Measurements from ENCODE around the gene PGA3.
"Not testable (repeated sequence)": the region's sequence is repeated elsewhere in the genome, so short reads cannot be mapped to it uniquely, and the experiment has no call there.

Gene PGA3

DNA sequence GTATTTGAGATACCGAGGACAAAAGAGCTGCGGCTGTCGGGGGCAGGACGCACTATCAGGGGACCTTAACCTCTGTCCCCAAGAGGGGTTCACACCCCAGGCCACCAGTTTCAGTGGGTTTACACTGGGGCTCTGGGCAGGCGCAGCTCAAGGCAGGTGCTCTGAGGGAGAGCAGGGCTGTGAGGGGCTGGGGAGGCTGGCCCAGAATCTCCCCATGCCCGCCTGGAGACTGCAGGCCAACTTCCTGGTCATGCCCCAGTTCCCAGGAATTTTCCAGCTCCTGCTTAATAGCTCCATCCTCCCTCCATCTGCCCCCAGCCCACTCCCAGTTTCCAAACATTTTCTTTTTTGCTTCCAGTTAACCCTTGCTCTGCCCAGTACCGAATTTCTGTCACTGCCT, 7.6 kb upstream of the PGA3 start:
- ChIA-PET CTCF (interaction anchor here (1.2 kb wide), 1 partner anchor 296 kb away, joined by 3 read pairs; no protein-coding TSS in a partner anchor), POLR2A (no interaction called here)

DNA sequence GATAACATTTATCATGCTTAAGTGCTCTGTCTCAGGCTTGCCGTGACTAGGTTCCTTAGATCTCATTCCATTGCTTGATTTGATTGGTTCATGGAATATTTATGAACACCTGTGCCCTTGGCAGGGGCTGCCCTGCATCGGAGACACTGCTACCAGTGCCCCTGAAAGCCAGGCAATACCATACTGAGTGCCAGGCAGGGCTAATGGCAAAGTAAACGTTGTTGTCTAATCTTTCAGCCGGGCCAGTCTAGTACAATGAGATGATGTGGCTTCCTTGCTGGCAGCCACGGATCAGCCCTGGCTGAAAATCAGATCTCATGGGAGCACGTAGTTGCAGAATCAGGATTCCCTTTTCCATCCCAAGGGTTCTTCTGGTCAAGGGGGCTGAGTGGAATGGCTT, 5.0 kb upstream of the PGA3 start:
- no peak for TF ChIP-seq ARNT (IDR thresholded peaks at IDR 0.05)
- TF ChIP-seq FOXA1 (IDR thresholded peaks at IDR 0.05), result no peak
- TF ChIP-seq SUZ12 (IDR thresholded peaks at IDR 0.05), result no peak
- TF ChIP-seq BHLHE40 (IDR thresholded peaks at IDR 0.05; ENCODE audit: borderline replicate concordance), result no peak
- TF ChIP-seq ELF4 (IDR thresholded peaks at IDR 0.05), result no peak
- TF ChIP-seq TARDBP (IDR thresholded peaks at IDR 0.05), result no peak
- no peak for TF ChIP-seq FOXK2 (IDR thresholded peaks at IDR 0.05)
- TF ChIP-seq PKNOX1 (IDR thresholded peaks at IDR 0.05), result no peak
- no peak for TF ChIP-seq ZNF384 (IDR thresholded peaks at IDR 0.05)
- TF ChIP-seq CTBP1 (IDR thresholded peaks at IDR 0.05; ENCODE audit: borderline replicate concordance), result no peak
- TF ChIP-seq NFRKB (IDR thresholded peaks at IDR 0.05), result no peak
- no peak for TF ChIP-seq LEF1 (IDR thresholded peaks at IDR 0.05; ENCODE audit: borderline replicate concordance)
- TF ChIP-seq L3MBTL2 (conservative IDR thresholded peaks at IDR 0.05), result no peak
- TF ChIP-seq SP1 (IDR thresholded peaks at IDR 0.05), result no peak
- no peak for TF ChIP-seq FOXM1 (IDR thresholded peaks at IDR 0.05; ENCODE audit: borderline replicate concordance)
- POLR2A ChIA-PET, result no interaction called here
- CTCF ChIA-PET, result no interaction called here
- DNase-seq (ENCODE audit: extremely low spot score), result no peak

More for the DNA sequence above, 7.6 kb upstream of the PGA3 start:
- DNase-seq (ENCODE audit: extremely low spot score), result no peak
- TF ChIP-seq ZNF384 (IDR thresholded peaks at IDR 0.05) (no peak), FOXM1 (IDR thresholded peaks at IDR 0.05; ENCODE audit: borderline replicate concordance) (no peak), FOXA1 (IDR thresholded peaks at IDR 0.05) (no peak), PKNOX1 (IDR thresholded peaks at IDR 0.05) (no peak), NFRKB (IDR thresholded peaks at IDR 0.05) (no peak), TARDBP (IDR thresholded peaks at IDR 0.05) (no peak), SP1 (IDR thresholded peaks at IDR 0.05) (no peak), BHLHE40 (IDR thresholded peaks at IDR 0.05; ENCODE audit: borderline replicate concordance) (no peak), L3MBTL2 (conservative IDR thresholded peaks at IDR 0.05) (no peak), ELF4 (IDR thresholded peaks at IDR 0.05) (no peak), CTBP1 (IDR thresholded peaks at IDR 0.05; ENCODE audit: borderline replicate concordance) (no peak), LEF1 (IDR thresholded peaks at IDR 0.05; ENCODE audit: borderline replicate concordance) (no peak), FOXK2 (IDR thresholded peaks at IDR 0.05) (no peak), SUZ12 (IDR thresholded peaks at IDR 0.05) (no peak), ARNT (IDR thresholded peaks at IDR 0.05) (no peak)

GRCh38 chr11:61198948-61199523, 4.3 kb upstream of the PGA3 start:
- TF ChIP-seq CTBP1 (IDR thresholded peaks at IDR 0.05; ENCODE audit: borderline replicate concordance) (no peak), ZNF384 (IDR thresholded peaks at IDR 0.05) (no peak), PKNOX1 (IDR thresholded peaks at IDR 0.05) (no peak), FOXA1 (IDR thresholded peaks at IDR 0.05) (no peak), L3MBTL2 (conservative IDR thresholded peaks at IDR 0.05) (no peak), ARNT (IDR thresholded peaks at IDR 0.05) (no peak), FOXM1 (IDR thresholded peaks at IDR 0.05; ENCODE audit: borderline replicate concordance) (no peak), BHLHE40 (IDR thresholded peaks at IDR 0.05; ENCODE audit: borderline replicate concordance) (no peak), ELF4 (IDR thresholded peaks at IDR 0.05) (no peak), SP1 (IDR thresholded peaks at IDR 0.05) (no peak), SUZ12 (IDR thresholded peaks at IDR 0.05) (no peak), TARDBP (IDR thresholded peaks at IDR 0.05) (no peak), LEF1 (IDR thresholded peaks at IDR 0.05; ENCODE audit: borderline replicate concordance) (no peak), HDGF (IDR thresholded peaks at IDR 0.05; ENCODE audit: borderline replicate concordance) (no peak), NFRKB (IDR thresholded peaks at IDR 0.05) (no peak), FOXK2 (IDR thresholded peaks at IDR 0.05) (no peak)
- CTCF ChIA-PET, result no interaction called here
- no peak for DNase-seq (ENCODE audit: extremely low spot score)
- POLR2A ChIA-PET, result no interaction called here

- CTCF ChIA-PET, result no interaction called here
- DNase-seq (ENCODE audit: extremely low spot score), result no peak
- POLR2A ChIA-PET, result no interaction called here
- TF ChIP-seq L3MBTL2 (conservative IDR thresholded peaks at IDR 0.05) (no peak), ELF4 (IDR thresholded peaks at IDR 0.05) (no peak), FOXM1 (IDR thresholded peaks at IDR 0.05; ENCODE audit: borderline replicate concordance) (no peak), SUZ12 (IDR thresholded peaks at IDR 0.05) (no peak), ARNT (IDR thresholded peaks at IDR 0.05) (no peak), CTBP1 (IDR thresholded peaks at IDR 0.05; ENCODE audit: borderline replicate concordance) (no peak), PKNOX1 (IDR thresholded peaks at IDR 0.05) (no peak), ZNF384 (IDR thresholded peaks at IDR 0.05) (no peak)
Observed at GRCh38 chr11:61201476-61201875, 1.8 kb upstream of the PGA3 start.

DNA sequence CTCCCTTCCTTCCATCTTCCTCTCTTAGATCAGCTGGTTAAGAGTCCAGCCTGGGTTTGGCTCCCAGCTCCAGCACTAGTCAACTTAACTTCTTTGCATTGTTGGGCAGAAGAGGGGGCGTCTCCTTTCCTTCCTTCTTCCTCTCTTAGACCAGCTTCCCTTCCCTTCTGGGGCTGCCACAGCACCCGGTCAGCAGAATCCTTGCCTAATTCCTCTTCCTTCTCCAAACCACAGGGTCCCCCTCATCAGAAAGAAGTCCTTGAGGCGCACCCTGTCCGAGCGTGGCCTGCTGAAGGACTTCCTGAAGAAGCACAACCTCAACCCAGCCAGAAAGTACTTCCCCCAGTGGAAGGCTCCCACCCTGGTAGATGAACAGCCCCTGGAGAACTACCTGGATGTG, 558 bp downstream of the PGA3 start:
- CTCF ChIA-PET, result interaction anchor here (0.7 kb wide), 1 partner anchor 132 kb away, joined by 3 read pairs; no protein-coding TSS in a partner anchor
- POLR2A ChIA-PET; DNase-seq (ENCODE audit: extremely low spot score): not testable (repeated sequence)

DNA sequence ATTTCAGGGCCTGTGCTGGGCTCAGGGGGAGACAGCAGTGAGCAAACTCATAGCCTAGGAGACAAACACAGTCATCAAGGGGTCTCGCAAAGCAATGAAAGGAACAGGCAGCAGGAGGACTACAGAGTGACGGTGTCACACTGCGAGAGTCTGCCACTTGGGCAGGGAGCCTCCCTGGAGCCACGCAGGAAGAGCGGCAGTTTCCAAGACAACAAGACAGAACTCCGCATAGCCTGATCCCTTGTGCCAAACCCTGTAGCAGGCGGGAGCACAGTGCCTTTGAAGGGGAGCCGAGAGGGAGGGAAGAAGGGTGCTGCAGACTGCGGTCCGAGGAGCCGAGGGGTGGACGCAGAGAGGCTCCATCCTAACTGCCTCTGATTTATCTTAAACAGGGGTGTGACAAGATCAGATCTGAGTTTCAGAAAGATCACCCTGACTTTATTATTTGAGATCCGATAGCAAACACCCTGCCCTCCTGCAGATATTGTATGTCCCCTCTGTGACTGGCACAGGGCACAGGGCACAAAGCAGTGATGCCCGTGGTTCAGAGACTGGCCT, 1.3 kb downstream of the PGA3 start:
- POLR2A ChIA-PET; DNase-seq (ENCODE audit: extremely low spot score); CTCF ChIA-PET: not testable (repeated sequence)

GRCh38 chr11:61207636-61208310, 4.5 kb downstream of the PGA3 start:
- POLR2A ChIA-PET; CTCF ChIA-PET; DNase-seq (ENCODE audit: extremely low spot score): not testable (repeated sequence)

- DNase-seq (ENCODE audit: extremely low spot score); POLR2A ChIA-PET; CTCF ChIA-PET: not testable (repeated sequence)
Observed at GRCh38 chr11:61210629-61211028, 7.3 kb downstream of the PGA3 start.

DNA sequence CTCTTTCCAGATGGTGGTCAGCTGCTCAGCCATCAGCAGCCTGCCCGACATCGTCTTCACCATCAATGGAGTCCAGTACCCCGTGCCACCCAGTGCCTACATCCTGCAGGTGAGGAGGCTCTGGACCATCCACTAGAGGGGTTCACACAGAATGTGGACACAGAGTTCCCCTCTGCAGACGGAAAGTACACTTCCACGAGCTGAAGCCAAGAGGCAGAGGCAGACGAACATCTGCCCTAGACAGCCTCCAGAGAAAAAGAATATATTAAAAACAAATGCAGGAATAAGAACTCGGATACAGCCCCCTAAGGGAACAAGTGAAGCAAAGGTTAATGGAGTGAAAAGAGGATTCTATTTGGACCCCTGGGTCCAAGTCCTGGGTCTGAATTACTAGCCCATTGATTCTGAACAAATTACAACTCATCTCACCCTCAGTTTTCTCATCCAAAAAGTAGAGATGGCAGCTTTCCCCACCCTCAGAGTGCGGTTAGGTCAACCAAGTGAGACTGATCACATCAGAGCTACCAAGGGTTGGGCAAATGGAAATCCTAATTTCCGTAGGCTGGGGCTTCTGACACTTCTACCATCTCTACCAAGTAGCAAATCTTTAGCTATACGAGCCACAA, 8.1 kb downstream of the PGA3 start:
- POLR2A ChIA-PET; CTCF ChIA-PET; DNase-seq (ENCODE audit: extremely low spot score): not testable (repeated sequence)

- DNase-seq (ENCODE audit: extremely low spot score); CTCF ChIA-PET; POLR2A ChIA-PET: not testable (repeated sequence)
Observed at GRCh38 chr11:61212202-61212601, 8.9 kb downstream of the PGA3 start.

All from HEK293T (cell line).